ENCODE measurements around the gene IL1R1. TPM values are rescaled to one million over a fixed set of nuclear protein-coding genes. Genes with fewer than 3 reads are reported as not detected.

IL1R1 gene
- polyA plus RNA-seq, 3 donors from 2014 or later: 0.96 to 4.0 TPM; not detected in 1

DNA sequence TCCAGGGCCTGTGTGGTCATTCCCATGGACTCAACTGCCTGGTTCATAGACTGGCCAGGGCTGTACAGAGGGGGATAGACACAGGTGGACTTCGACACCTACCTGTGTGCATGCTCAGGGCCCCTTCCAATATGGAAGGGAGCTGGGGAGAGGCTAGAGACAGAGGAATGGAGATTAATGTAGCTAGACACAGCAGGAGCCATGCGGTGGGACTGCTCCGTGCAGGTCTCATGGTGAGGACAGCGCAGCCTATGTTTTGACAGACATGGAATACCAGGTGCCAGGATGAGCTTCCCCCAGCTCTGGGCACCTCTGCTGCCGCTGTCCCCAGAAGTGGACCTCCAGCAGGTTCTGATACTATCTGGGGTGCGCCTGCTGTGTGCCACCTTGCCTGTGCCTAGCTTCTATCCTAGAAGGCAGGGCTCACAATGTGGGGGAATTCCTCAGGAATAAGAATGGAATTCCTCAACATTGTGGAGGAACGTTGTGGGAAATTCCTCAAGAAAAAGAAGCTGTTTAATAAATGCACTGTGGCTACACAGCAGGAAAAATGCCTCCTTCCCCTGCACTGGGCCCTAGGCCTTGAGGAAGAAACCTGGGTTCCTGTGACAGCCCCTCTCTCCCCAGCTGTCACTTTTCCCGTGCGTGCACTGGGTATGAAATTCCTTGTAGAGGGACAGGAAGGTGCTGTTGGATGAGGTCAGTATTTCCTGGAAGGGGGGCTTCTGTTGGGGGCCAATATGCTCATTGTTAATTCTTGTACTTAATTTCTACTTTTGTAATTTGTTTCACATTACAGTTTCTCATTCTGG, 7.3 kb downstream of the IL1R1 start:
- no peak overlapping the region for H3K27ac Mint-ChIP-seq
- peaks cover 3 to 13% (median 9%) of the 10 kb centered on the region in 3 donors for H3K27me3 Mint-ChIP-seq (ENCODE audit: low read depth in 3 of 3)
- no peaks in the 10 kb centered on the region for H3K4me1 Mint-ChIP-seq
- H3K9me3 Mint-ChIP-seq: peaks cover 20 to 47% (median 37%) of the 10 kb centered on the region in 6 donors
- no peak overlapping the region for H3K4me3 Mint-ChIP-seq
- peaks cover 4 to 18% (median 8%) of the 10 kb centered on the region in 3 donors for H3K36me3 Mint-ChIP-seq
- DNase-seq: no peak

DNA sequence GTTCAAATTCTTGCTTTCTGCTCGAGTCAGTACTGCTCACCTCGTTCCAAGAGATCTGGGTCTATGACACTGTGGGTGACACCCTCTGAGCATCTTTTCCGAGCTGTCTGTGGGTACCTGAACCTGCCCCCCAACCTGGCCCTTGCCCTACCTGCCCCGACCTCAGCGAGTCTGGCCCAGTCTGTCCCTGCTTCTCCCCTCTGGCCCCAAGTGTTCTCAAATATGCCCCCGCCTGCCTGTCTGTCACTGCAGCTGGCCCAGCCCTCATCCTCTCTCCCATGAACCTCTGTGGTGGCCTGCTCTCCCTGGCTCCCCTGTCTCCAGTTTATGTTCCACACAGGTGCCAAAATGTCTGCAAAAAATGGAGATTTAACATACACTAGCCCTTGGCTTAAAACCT, 11.8 kb downstream of the IL1R1 start:
- no peak for DNase-seq
- Mint-ChIP-seq H3K27ac (no peak overlapping the region), H3K4me1 (no peaks in the 10 kb centered on the region), H3K4me3 (no peak overlapping the region), H3K9me3 (peaks cover 0 to 3% (median under 1%) of the 10 kb centered on the region in 6 donors), H3K27me3 (ENCODE audit: low read depth in 3 of 3) (peaks cover 0 to 2% (median 0%) of the 10 kb centered on the region in 3 donors), H3K36me3 (no peaks in the 10 kb centered on the region)

DNA sequence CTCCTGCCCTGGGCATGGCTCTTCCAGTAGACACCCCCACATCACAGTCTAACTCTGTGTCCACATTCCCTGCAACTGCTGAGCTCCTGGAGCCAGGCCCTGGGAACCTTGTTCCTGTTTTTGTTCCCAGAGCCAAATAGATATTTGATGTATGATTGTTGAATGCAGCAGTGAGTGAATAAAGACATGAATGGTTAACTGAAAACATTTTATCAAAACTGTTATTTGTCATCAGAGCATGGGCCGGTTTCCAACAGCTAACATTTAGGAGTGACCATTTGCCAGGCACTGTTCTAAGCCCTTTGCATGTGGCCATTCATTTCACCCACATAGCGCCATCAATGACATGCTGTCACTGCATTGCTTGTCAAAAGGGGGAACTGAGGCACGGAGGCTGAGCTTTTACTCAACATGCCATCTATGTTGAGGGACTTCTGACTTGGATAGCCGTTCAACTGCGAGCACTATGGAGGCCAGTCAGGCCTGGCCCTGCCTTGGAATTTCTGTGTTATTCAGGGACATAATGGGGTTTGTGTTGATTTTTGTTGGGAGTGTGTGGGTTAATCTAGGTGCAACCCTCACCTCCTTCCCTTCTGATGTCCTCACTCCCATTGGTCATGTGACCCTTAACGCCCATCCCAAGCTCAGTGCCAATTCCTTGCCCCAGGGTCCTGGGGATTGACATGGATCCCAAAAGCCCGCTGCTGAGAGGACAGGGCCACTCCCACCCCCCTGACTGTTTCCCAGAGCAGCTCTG, 12.6 kb downstream of the IL1R1 start:
- H3K4me3 Mint-ChIP-seq: no peak overlapping the region
- H3K36me3 Mint-ChIP-seq: no peaks in the 10 kb centered on the region
- peaks cover 0 to 2% (median 0%) of the 10 kb centered on the region in 3 donors for H3K27me3 Mint-ChIP-seq (ENCODE audit: low read depth in 3 of 3)
- DNase-seq: no peak
- H3K4me1 Mint-ChIP-seq: no peaks in the 10 kb centered on the region
- H3K9me3 Mint-ChIP-seq: peaks cover 0 to 3% (median 0%) of the 10 kb centered on the region in 6 donors
- H3K27ac Mint-ChIP-seq: no peak overlapping the region

DNA sequence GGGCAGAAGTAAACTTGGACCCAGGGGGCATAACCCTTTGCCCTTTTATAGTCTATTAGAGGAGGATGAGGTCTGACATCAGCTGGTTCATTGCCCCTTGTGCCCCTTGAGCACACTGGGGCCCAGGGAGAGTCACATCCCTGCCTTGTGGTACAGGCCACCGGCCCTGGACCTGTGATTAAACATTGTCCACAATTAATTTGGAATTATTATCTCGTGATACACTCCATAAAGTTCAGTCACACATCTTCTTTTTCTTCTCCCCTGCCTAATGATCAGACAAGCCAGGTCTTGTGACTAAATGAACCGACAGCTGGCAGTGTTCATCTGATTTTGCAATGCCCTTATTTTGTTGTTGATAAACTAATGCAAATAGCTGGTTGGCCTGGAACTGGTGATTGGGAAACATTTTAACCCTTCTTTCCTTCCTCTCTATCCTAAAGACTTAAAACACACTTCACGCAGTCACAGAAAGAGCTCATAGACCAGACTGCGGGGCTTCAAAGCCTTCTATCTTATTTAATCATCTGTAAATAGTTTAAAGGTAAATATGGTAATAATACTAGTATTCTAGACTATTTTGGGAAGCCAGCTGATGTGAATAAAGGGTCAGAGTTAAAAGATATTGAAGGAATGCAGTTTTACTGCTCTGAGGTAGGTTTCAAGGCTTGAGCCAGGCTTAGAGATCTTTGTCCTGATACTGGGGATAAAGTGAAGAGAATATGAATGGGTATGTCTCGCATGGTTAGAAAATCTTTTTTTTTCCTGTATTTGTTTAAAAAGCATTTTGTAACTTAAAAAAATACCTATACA, 13.4 kb downstream of the IL1R1 start:
- peaks cover 0 to 3% (median 0%) of the 10 kb centered on the region in 6 donors for H3K9me3 Mint-ChIP-seq
- H3K4me3 Mint-ChIP-seq: no peak overlapping the region
- no peaks in the 10 kb centered on the region for H3K36me3 Mint-ChIP-seq
- no peak for DNase-seq
- peaks cover 0 to 6% (median 0%) of the 10 kb centered on the region in 3 donors for H3K27me3 Mint-ChIP-seq (ENCODE audit: low read depth in 3 of 3)
- H3K27ac Mint-ChIP-seq: no peak overlapping the region
- H3K4me1 Mint-ChIP-seq: no peaks in the 10 kb centered on the region

DNA sequence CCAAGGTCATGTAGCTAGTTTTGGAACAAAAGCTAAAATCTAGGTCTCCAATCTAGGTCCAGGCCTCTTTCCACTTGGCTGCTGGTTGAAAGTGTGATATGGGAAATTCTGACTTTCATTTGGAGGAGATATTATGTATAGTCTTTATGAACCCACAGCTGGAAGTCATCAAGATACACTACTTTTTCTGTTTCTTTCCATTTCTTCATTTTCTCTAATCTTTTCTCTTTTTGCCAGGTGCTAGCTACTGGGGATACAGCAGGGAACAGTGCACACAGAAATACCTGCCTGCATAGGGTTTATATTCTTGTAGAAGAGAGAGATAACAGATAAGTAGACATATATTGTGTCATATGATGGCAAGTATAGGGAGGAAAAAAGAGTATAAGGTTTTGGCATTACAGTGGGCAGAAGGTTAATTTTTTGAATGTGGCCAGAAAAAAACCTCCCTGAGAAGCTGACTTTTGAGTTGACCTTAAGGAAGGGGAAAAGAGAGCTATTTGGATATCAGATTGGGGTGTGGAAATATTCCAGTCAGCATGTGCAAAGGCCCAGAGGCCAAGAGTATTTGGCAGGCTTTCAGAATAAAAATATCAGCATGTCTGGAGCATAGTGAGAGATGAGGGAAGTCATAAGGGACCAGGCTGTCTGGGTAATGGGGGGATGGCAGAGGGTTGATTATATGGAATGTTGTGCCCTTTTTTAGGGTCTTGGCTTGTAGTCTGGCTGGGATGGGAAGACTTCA, 15.6 kb downstream of the IL1R1 start:
- no peaks in the 10 kb centered on the region for H3K4me1 Mint-ChIP-seq
- no peak overlapping the region for H3K4me3 Mint-ChIP-seq
- H3K27me3 Mint-ChIP-seq (ENCODE audit: low read depth in 3 of 3): peaks cover 0 to 4% (median 0%) of the 10 kb centered on the region in 3 donors
- H3K36me3 Mint-ChIP-seq: no peaks in the 10 kb centered on the region
- DNase-seq: no peak
- H3K9me3 Mint-ChIP-seq: no peaks in the 10 kb centered on the region
- no peak overlapping the region for H3K27ac Mint-ChIP-seq

GRCh38 chr2:102159295-102159694, 16.7 kb downstream of the IL1R1 start:
- no peak overlapping the region for H3K27ac Mint-ChIP-seq
- H3K4me1 Mint-ChIP-seq: no peaks in the 10 kb centered on the region
- peaks cover 0 to 4% (median 0%) of the 10 kb centered on the region in 3 donors for H3K27me3 Mint-ChIP-seq (ENCODE audit: low read depth in 3 of 3)
- DNase-seq: no peak
- no peaks in the 10 kb centered on the region for H3K36me3 Mint-ChIP-seq
- no peaks in the 10 kb centered on the region for H3K9me3 Mint-ChIP-seq
- H3K4me3 Mint-ChIP-seq: no peak overlapping the region

GRCh38 chr2:102166189-102166845, 23.8 kb downstream of the IL1R1 start:
- Mint-ChIP-seq H3K4me1 (no peaks in the 10 kb centered on the region), H3K27ac (no peak overlapping the region), H3K27me3 (ENCODE audit: low read depth in 3 of 3) (no peaks in the 10 kb centered on the region), H3K9me3 (no peaks in the 10 kb centered on the region), H3K4me3 (no peak overlapping the region), H3K36me3 (no peaks in the 10 kb centered on the region)
- DNase-seq: no peak

- H3K4me3 Mint-ChIP-seq: no peak overlapping the region
- no peak overlapping the region for H3K27ac Mint-ChIP-seq
- no peak for DNase-seq
- no peaks in the 10 kb centered on the region for H3K27me3 Mint-ChIP-seq (ENCODE audit: low read depth in 3 of 3)
- H3K36me3 Mint-ChIP-seq: no peaks in the 10 kb centered on the region
- H3K4me1 Mint-ChIP-seq: no peaks in the 10 kb centered on the region
- no peaks in the 10 kb centered on the region for H3K9me3 Mint-ChIP-seq
These were observed 25.7 kb downstream of the IL1R1 start for GRCh38 chr2:102168026-102168771.

DNA sequence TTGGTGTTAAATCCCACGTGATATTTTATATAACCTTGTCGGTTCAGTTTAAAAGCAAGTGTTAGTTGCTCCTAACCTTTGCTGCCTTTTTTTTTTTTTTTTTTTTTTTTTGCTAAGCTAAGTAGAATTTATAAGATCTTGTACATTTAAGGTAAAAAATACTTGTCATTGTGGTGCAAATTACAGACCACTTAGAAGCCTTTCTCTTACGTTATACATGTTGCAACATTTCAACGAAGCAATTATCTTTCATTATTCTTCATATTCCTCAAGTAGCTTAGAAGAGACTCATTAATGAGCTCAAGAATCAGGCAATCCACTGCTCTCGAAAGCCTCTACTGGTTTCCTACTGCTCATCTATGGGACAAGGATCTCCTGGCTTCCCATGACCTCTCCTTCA, 29.4 kb downstream of the IL1R1 start:
- H3K4me1 Mint-ChIP-seq: no peaks in the 10 kb centered on the region
- DNase-seq: no peak
- H3K9me3 Mint-ChIP-seq: no peaks in the 10 kb centered on the region
- H3K4me3 Mint-ChIP-seq: no peak overlapping the region
- H3K27ac Mint-ChIP-seq: no peak overlapping the region
- H3K36me3 Mint-ChIP-seq: no peaks in the 10 kb centered on the region
- peaks cover 0 to 1% (median 0%) of the 10 kb centered on the region in 3 donors for H3K27me3 Mint-ChIP-seq (ENCODE audit: low read depth in 3 of 3)

- Mint-ChIP-seq H3K27ac (no peak overlapping the region), H3K4me3 (no peak overlapping the region), H3K4me1 (no peaks in the 10 kb centered on the region), H3K36me3 (no peaks in the 10 kb centered on the region), H3K9me3 (no peaks in the 10 kb centered on the region), H3K27me3 (ENCODE audit: low read depth in 3 of 3) (peaks cover 0 to 1% (median 0%) of the 10 kb centered on the region in 3 donors)
- DNase-seq: no peak
These were observed 30.2 kb downstream of the IL1R1 start for GRCh38 chr2:102172745-102173144.

DNA sequence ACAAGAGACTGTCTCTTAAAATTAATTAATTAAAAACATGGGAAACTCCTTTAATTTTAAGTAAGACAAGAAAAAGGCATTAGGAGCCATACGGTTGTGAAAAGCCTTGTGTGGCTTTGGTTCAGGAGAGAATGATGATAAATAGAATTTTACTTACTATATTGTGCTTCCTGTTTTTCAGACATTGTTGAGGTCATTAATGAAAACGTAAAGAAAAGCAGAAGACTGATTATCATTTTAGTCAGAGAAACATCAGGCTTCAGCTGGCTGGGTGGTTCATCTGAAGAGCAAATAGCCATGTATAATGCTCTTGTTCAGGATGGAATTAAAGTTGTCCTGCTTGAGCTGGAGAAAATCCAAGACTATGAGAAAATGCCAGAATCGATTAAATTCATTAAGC, 33.6 kb downstream of the IL1R1 start:
- no peaks in the 10 kb centered on the region for H3K36me3 Mint-ChIP-seq
- H3K27me3 Mint-ChIP-seq (ENCODE audit: low read depth in 3 of 3): peaks cover 0 to 4% (median 2%) of the 10 kb centered on the region in 3 donors
- no peak overlapping the region for H3K27ac Mint-ChIP-seq
- H3K4me1 Mint-ChIP-seq: no peaks in the 10 kb centered on the region
- no peak overlapping the region for H3K4me3 Mint-ChIP-seq
- H3K9me3 Mint-ChIP-seq: no peaks in the 10 kb centered on the region
- no peak for DNase-seq

DNA sequence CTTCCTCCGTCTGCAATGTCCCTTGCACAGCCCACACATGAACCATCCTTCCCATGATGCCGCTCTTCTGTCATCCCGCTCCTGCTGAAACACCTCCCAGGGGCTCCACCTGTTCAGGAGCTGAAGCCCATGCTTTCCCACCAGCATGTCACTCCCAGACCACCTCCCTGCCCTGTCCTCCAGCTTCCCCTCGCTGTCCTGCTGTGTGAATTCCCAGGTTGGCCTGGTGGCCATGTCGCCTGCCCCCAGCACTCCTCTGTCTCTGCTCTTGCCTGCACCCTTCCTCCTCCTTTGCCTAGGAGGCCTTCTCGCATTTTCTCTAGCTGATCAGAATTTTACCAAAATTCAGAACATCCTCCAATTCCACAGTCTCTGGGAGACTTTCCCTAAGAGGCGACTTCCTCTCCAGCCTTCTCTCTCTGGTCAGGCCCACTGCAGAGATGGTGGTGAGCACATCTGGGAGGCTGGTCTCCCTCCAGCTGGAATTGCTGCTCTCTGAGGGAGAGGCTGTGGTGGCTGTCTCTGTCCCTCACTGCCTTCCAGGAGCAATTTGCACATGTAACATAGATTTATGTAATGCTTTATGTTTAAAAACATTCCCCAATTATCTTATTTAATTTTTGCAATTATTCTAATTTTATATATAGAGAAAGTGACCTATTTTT, 35.4 kb downstream of the IL1R1 start:
- Mint-ChIP-seq H3K9me3 (no peaks in the 10 kb centered on the region), H3K27me3 (ENCODE audit: low read depth in 3 of 3) (peaks cover 0 to 6% (median 2%) of the 10 kb centered on the region in 3 donors), H3K4me1 (no peaks in the 10 kb centered on the region), H3K27ac (no peak overlapping the region), H3K36me3 (no peaks in the 10 kb centered on the region), H3K4me3 (no peak overlapping the region)
- no peak for DNase-seq
